Measurements from ENCODE around the gene GEMIN2.
A peak's percentile ranks its signal among the peaks of the same experiment; 100 is the strongest.
"Not testable (repeated sequence)": the region's sequence is repeated elsewhere in the genome, so short reads cannot be mapped to it uniquely, and the experiment has no call there.

Gene GEMIN2

DNA sequence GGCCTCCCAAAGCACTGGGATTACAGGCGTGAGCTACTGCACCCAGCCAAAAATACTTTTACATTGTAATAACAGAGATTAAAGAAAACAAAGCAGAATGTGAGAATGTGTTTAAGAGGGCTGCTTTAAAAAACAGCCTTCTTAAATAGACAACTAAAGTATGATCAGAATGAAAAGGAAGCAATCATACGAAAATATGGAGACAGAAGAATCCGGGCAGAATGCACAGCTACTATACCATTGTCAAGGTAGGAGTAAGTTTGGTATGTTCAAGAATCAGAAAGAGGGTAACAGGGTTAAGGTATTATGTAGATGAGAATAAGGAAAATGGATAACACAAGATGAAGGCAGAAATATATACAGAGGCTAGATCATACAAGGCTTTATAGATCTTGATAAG, 19.6 kb upstream of the GEMIN2 start:
- DNase-seq (ENCODE audit: low spot score): no peak
- Histone ChIP-seq H3K27ac (ENCODE audit: poor library complexity, severe bottlenecking) (no peak overlapping the region), H3K27me3 (ENCODE audit: insufficient read depth, poor library complexity, severe bottlenecking) (no peaks in the 10 kb centered on the region), H3K9me3 (ENCODE audit: severe bottlenecking) (no peaks in the 10 kb centered on the region), H3K4me3 (ENCODE audit: severe bottlenecking) (no peak overlapping the region), H3K4me1 (ENCODE audit: insufficient read depth, poor library complexity, severe bottlenecking) (peaks cover 12% of the 10 kb centered on the region), H3K36me3 (ENCODE audit: low read depth) (peaks cover 80% of the 10 kb centered on the region)
- ATAC-seq (ENCODE audit: low read depth): no peak
- TF ChIP-seq, protein P1, sequence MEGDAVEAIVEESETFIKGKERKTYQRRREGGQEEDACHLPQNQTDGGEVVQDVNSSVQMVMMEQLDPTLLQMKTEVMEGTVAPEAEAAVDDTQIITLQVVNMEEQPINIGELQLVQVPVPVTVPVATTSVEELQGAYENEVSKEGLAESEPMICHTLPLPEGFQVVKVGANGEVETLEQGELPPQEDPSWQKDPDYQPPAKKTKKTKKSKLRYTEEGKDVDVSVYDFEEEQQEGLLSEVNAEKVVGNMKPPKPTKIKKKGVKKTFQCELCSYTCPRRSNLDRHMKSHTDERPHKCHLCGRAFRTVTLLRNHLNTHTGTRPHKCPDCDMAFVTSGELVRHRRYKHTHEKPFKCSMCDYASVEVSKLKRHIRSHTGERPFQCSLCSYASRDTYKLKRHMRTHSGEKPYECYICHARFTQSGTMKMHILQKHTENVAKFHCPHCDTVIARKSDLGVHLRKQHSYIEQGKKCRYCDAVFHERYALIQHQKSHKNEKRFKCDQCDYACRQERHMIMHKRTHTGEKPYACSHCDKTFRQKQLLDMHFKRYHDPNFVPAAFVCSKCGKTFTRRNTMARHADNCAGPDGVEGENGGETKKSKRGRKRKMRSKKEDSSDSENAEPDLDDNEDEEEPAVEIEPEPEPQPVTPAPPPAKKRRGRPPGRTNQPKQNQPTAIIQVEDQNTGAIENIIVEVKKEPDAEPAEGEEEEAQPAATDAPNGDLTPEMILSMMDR (IDR thresholded peaks at IDR 0.05; ENCODE audit: poor library complexity, severe bottlenecking): no peak

DNA sequence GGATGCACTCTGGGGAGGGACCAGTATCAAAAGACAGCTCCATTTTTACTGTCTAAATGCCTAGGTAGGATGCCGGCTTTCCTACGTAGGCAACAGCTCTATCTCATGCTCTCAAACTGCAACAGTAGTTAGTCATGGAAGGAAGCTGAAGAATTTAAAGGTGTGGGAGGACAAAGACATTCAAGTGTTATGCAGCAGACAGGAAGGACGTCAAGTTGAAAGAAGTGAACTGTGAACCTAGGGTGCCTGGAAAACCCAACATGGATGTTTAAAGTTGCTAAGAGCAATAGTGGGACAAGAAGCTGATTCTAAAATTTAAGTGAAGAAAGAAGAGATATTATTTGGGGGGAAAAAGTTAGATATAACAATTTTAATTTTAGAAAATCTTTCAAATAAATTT, 17.0 kb upstream of the GEMIN2 start:
- Histone ChIP-seq H3K36me3 (ENCODE audit: low read depth) (peaks cover 66% of the 10 kb centered on the region), H3K4me1 (ENCODE audit: insufficient read depth, poor library complexity, severe bottlenecking) (peaks cover 19% of the 10 kb centered on the region), H3K4me3 (ENCODE audit: severe bottlenecking) (no peak overlapping the region), H3K27ac (ENCODE audit: poor library complexity, severe bottlenecking) (peak overlapping the region; percentile 2), H3K9me3 (ENCODE audit: severe bottlenecking) (no peaks in the 10 kb centered on the region), H3K27me3 (ENCODE audit: insufficient read depth, poor library complexity, severe bottlenecking) (no peaks in the 10 kb centered on the region)
- DNase-seq (ENCODE audit: low spot score): no peak
- TF ChIP-seq, protein P1 (IDR thresholded peaks at IDR 0.05; ENCODE audit: poor library complexity, severe bottlenecking): no peak
- peak; percentile 96 for ATAC-seq (ENCODE audit: low read depth)

DNA sequence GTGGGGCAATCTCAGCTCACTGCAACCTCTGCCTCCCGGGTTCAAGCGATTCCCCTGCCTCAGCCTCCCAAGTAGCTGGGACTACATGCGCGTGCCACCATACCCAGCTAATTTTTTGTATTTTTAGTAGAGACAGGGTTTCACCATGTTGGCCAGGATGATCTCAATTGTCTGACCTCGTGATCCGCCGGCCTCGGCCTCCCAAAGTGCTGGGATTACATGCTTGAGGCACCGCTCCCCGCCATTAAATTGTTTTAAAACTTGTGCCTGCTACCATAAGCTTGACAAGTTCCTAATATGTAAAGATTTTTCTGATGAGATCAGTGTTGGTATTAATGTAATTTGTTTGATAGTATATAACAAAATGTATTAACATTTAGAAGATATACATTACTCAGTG, 14.9 kb upstream of the GEMIN2 start:
- H3K4me3 ChIP-seq (ENCODE audit: severe bottlenecking); H3K27me3 ChIP-seq (ENCODE audit: insufficient read depth, poor library complexity, severe bottlenecking); DNase-seq (ENCODE audit: low spot score); H3K27ac ChIP-seq (ENCODE audit: poor library complexity, severe bottlenecking); ATAC-seq (ENCODE audit: low read depth); H3K9me3 ChIP-seq (ENCODE audit: severe bottlenecking): not testable (repeated sequence)
- Histone ChIP-seq H3K4me1 (ENCODE audit: insufficient read depth, poor library complexity, severe bottlenecking) (peaks cover 23% of the 10 kb centered on the region), H3K36me3 (ENCODE audit: low read depth) (peaks cover 48% of the 10 kb centered on the region)

DNA sequence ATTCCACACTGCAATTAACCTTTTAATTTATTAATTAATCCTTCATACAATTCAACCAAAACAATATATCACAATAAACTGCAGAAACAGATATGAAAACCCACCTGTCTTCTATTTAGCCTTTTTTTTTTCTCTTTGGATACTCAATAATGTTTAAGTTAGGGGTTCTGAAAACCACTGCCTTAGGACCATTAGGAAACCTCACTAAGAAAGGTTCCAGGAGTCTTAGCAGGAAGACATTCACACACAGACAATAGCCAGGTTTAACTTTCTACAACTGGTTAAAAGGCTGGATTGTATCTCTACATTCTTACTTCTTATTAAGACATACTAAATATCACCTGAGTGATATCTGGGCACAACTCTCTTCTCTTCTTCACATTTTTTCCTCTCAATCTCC, 14.4 kb upstream of the GEMIN2 start:
- no peak for DNase-seq (ENCODE audit: low spot score)
- no peak overlapping the region for H3K4me3 ChIP-seq (ENCODE audit: severe bottlenecking)
- H3K36me3 ChIP-seq (ENCODE audit: low read depth): peaks cover 44% of the 10 kb centered on the region
- peaks cover 28% of the 10 kb centered on the region for H3K4me1 ChIP-seq (ENCODE audit: insufficient read depth, poor library complexity, severe bottlenecking)
- ATAC-seq (ENCODE audit: low read depth): no peak
- H3K27ac ChIP-seq (ENCODE audit: poor library complexity, severe bottlenecking): no peak overlapping the region
- TF ChIP-seq, protein P1 (IDR thresholded peaks at IDR 0.05; ENCODE audit: poor library complexity, severe bottlenecking): no peak
- H3K9me3 ChIP-seq (ENCODE audit: severe bottlenecking): no peaks in the 10 kb centered on the region
- H3K27me3 ChIP-seq (ENCODE audit: insufficient read depth, poor library complexity, severe bottlenecking): no peaks in the 10 kb centered on the region

DNA sequence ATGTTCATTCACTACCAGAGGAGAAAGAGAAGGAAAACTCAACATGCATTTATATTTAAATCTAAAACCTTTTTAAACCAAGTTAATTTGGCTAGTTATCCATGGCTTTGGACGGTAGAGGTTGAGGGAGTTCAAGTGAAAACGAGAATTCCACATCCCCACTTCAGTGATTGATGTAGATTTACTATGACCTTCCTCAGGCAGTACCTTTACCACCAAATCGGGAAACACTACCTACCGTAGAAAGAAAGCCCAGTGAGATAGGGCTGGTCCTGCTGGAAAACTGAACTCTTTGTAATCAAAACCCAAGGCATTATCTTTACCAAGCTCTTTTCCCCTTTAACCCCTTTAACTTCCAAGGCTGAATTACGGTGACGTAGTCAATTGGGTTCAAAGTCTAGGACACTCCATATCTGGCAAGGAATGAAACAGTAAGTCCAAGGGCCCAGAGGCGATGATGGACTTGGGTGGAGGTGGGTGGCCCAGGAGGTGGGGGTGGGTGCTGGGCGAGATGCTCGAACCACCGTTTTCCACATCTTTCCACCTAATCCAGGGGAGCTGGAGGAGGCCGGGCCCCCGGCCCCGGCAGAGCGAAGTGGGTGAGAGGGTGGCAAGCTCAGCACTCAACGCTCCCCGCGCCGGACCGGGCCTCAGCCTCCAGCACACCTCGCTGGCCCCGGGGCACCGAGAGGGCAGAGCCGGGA, 11.7 kb upstream of the GEMIN2 start:
- peak overlapping the region; percentile 74 for H3K27ac ChIP-seq (ENCODE audit: poor library complexity, severe bottlenecking)
- TF ChIP-seq, protein P1 (IDR thresholded peaks at IDR 0.05; ENCODE audit: poor library complexity, severe bottlenecking): no peak
- H3K36me3 ChIP-seq (ENCODE audit: low read depth): peaks cover 20% of the 10 kb centered on the region
- H3K4me3 ChIP-seq (ENCODE audit: severe bottlenecking): peak overlapping the region; percentile 50
- H3K9me3 ChIP-seq (ENCODE audit: severe bottlenecking): no peaks in the 10 kb centered on the region
- DNase-seq (ENCODE audit: low spot score) (no peak), ATAC-seq (ENCODE audit: low read depth) (peak; percentile 25)
- no peaks in the 10 kb centered on the region for H3K27me3 ChIP-seq (ENCODE audit: insufficient read depth, poor library complexity, severe bottlenecking)
- H3K4me1 ChIP-seq (ENCODE audit: insufficient read depth, poor library complexity, severe bottlenecking): peaks cover 24% of the 10 kb centered on the region
